NCI-H1417 treated with DMSO at 0.1 percent for 48 hours (cell line): Measurements from ENCODE around the gene ID1.
"Not testable (repeated sequence)": the region's sequence is repeated elsewhere in the genome, so short reads cannot be mapped to it uniquely, and the experiment has no call there.

ENCODE experiments used
- DNase-seq: peaks from one replicate; lab custom pipeline; 2025; lab: John Stamatoyannopoulos, UW

Gene ID1

DNA sequence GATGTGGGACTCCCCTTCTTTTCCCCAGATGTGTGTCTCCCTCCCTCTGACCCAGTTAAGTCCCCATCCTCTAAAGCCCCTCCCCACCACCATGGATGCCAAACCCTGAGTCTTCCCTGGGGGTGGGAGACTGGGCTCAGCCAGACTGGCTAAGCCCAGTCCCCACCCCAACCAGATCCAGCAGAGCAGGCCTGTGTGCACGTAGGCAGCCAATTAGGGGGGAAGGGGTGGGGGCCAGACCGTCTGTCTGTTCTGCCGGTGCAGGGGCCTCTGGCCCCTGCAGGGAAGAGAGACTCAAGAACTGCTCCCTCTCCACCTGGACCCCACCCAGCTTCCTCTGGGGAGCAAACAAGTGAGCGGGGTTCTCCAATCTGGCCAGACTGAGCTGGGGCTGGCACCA lies 33.2 kb downstream of the ID1 start:
- DNase-seq = no peak

DNA sequence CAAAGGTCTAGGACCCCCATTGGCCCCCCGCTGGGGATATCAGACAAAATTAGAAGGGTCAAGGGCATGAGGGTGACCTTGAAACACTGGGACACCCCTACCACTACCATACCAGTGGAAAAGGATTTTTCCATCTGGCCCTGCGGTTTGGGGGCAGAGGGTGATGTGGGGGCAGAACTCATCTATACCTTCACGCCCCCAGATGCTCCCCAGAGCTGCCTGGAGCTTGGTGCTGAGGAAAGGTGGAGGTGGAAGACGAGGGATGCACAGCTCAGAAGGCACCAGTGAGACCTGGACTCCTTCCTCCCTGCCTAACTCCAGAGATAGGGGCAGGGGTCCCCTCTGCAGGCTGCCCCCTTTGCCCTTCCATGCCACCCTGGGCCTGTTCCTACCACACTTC lies 33.7 kb downstream of the ID1 start:
- no peak for DNase-seq

DNA sequence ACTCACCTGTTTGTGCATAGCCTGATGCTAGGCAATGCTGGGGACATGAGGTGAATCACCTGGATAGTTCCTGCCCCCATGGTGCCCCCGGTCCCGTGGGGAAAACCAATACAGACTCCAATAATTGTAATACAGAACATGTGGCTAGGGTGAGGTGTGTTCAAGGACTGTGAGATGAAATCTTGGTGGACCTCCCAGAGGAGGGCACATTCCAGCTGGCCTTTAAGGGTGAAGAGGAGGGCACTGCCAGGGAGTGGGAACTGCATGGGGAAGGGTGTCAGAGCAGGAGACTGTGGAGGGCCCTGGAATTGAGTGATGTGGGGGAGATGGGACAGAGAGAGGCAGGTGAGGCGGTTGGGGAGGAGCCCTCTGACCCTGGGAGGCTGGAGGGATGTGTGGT lies 35.2 kb downstream of the ID1 start:
- DNase-seq = no peak

DNA sequence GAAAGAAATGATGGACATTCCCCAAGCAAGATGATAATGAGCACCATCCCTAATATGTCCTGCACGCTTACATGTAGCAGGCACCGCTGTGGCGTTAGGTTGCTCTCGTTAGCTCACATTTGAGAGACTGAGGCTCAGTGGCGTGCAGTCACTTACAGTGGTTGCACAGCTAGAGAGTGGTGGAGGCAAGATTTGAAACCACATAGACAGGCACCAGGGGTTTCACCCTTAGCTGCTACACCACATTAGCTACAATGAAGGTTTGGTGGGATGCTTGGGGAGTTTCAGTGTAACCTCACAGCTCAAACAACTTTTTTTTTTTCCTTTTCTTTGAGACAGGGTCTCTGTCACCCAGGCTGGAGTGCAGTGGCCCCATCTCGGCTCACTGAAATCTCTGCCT lies 36.3 kb downstream of the ID1 start:
- no peak for DNase-seq

DNA sequence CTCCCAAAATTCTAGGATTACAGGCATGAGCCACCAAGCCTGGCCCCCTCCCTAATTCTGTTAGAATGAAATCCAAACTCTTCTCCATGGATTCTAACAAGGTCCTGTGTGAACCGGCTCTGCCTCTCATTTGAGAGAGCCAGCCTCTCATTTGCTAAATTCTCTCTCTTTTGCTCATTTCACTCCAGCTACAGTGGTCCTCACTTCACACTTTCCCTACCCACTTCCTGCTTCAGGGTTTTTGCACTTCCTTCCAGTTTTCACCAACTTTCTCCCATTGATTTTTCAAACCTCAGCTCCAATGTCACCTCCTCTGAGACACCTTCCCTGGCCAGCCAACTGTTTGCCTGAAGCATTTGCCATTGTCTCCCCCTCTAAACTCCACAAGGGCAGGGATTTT lies 37.7 kb downstream of the ID1 start:
- no peak for DNase-seq

DNA sequence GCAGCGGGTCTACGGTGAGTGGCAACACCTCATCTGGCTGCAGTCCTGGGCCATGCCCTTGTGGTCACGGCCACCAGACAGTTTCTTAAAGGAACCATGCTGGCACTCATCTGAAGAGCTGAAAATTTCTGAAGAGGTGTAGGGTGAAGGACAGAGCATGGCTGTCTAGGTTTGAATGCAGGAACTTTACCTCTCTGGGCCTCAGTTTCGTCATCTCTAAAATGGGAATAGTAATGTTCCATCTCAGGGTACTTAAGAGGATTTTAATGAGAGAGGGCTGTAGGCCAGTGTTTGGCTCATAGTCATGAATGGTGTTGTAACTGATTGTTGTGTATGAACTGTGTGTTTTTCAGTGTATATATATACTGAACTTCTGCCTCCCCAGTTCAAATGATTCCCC lies 38.4 kb downstream of the ID1 start:
- no peak for DNase-seq

DNA sequence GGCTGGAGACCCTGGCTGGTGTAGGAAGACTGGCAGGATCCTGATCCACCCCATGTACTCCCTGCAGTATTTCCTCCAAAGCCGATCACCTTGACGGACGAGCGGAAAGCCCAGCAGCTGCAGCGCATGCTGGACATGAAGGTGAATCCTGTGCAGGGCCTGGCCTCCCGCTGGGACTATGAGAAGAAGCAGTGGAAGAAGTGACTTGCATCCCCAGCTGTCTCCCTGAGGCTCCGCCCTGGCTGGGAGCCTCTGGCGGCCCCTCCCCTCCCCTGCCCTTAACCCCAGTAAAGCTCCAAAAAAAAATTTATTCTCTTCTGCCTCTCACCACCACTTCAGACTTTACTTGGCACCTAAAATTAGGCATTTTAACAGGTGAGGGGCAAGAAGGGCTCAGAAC lies 39.6 kb downstream of the ID1 start:
- no peak for DNase-seq

DNA sequence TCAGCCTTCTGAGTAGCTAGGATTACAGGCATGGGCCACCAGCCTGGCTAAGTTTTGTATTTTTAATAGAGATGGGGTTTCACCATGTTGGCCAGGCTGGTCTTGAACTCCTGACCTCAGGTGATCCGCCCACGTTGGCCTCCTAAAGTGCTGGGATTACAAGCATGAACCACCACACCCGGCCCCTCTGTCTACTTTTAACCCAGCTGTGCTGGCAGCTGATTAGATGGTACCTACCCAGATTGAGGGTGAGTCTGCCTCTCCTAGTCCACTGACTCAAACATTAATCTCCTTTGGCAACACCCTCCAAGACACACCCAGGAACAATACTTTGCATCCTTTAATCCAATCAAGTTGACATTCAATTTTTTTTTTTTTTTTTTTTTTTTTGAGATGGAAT lies 43.0 kb downstream of the ID1 start:
- DNase-seq = not testable (repeated sequence)

DNA sequence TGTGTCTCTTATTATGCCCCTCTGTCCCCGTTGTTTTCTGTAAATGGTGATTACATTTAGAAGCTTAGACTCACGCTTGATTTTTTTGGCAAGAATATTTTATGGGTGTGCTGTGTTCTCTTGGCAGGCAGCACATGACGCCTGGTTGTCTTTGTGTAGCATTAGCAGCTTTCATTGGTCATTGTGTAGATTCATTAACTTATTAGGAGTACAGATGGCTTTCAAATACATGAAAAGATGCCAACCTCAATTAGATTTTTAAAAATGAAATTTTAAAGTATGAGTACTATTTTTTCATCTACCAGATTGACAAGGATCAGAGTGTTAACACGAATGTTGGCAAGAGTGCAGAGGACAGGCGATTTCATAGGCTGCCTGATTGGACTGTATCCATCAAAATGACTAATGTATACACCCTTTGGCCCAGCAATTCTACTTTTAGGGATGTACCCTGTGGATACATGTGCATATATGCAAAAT lies 47.9 kb downstream of the ID1 start:
- no peak for DNase-seq

DNA sequence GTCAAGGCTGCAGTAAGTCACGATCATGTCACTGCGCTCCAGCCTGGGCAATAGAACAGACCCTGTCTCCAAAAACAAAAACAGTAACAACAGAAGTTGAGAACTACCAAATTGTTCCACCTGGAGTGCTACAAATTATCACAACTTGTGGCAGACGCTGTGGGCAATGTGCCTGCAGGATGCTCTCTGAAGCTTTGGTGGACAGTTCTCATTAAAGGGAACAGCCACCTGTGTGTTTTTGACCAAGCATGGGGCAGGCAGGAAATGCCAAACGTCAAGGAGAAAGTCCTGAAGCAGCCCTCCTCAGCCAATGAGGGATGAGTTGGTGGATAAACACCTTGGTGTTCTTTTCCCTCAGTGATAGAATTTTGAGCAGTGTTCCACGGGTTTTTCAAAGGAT lies 48.5 kb downstream of the ID1 start:
- no peak for DNase-seq

DNA sequence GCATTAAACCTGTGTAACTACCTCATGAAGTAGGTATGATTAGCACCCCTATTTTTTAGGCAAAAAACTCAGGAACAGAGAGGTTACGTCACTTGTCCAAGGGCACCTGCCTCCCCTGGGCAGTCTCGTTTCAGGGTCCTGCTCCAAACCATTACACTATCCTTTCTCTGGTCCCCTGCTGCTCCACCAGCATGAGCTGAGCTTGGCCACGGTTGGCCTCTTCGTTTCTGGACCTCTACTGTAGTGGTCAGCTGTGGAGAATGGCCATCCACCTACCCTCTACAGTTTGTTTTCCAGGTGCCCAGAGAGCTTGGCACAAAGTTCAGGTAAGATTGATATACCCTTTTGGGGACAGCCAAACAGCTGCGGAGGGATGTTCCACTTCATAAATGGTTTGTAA lies 49.4 kb downstream of the ID1 start:
- no peak for DNase-seq
